DMS153 (cell line): ENCODE measurements around the gene MMGT1.
A peak's percentile ranks its signal among the peaks of the same experiment; 100 is the strongest.

Source experiments
- DNase-seq: peaks from one replicate; lab custom pipeline; 2025; lab: John Stamatoyannopoulos, UW

The MMGT1 gene

DNA sequence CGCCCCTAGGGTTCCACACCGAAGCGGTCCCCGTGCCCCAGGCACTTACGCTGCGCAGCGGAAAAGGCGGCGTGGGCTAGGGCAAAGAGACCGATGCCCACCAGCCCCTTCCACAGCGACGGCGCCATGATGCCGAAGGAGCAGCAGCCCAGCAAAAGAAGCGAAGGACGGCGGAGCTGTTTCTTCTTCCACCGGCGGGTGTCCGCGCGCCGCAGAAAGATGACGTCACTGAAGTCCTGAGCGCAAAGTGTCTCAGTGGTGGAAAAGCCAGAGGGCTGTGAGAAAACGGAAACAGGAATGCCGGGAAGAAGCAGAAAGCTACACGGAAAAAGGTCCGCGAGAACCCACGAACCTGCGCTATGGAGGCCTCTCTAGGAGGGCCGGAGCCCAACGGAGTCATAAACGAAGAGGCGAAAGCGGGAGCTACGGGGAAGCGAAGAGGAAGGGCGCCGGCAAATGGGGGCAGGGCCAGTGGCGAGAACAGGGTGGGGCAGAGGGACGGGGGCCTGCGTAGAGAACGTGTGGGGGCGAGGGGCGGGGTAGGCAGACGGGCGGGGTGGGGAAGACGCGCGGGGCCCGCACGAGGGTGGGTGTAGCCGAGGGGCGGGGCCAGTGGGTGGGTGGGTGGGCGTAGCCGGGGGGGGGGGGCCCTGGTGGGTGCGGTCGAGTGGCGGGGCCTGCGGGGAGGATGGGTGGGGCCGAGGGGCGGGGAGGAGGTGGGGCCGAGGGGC is at the start of gene MMGT1:
Gene MMGT1 (minus strand): TSS at position 441 of the 731 bp plus-strand sequence. CDS start 313 bp downstream, at position 128.
- DNase-seq: peak; percentile 79

- no peak for DNase-seq
Observed at GRCh38 chrX:136021903-136022302, 48.1 kb upstream of the MMGT1 start.

GRCh38 chrX:136021160-136021559 is 47.4 kb upstream of the MMGT1 start:
- DNase-seq: no peak

- DNase-seq: no peak
Observed at GRCh38 chrX:136019226-136019625, 45.4 kb upstream of the MMGT1 start.

- DNase-seq: no peak
Observed at GRCh38 chrX:136016881-136017280, 43.1 kb upstream of the MMGT1 start.

- DNase-seq: no peak
Observed at GRCh38 chrX:136015016-136015415, 41.2 kb upstream of the MMGT1 start.

- DNase-seq: no peak
Observed at GRCh38 chrX:135988245-135988644, 14.5 kb upstream of the MMGT1 start.

DNA sequence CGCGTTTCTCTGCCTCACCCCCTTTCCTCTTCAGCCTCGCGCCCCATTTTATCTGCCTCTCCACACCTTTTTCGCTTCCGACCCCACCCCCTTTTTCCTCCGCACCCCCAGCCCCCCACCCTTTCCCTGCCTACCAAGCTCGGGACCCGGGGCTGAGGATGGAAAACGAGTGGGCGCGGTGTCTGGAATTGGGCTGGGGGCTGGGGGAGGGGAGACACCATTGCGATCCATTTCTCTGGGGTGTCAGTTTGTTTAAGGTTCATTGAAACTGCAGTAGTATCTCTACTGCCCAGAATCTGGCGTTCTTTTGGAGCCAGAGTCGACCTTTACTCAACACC is 12.2 kb upstream of the MMGT1 start:
- no peak for DNase-seq

DNA sequence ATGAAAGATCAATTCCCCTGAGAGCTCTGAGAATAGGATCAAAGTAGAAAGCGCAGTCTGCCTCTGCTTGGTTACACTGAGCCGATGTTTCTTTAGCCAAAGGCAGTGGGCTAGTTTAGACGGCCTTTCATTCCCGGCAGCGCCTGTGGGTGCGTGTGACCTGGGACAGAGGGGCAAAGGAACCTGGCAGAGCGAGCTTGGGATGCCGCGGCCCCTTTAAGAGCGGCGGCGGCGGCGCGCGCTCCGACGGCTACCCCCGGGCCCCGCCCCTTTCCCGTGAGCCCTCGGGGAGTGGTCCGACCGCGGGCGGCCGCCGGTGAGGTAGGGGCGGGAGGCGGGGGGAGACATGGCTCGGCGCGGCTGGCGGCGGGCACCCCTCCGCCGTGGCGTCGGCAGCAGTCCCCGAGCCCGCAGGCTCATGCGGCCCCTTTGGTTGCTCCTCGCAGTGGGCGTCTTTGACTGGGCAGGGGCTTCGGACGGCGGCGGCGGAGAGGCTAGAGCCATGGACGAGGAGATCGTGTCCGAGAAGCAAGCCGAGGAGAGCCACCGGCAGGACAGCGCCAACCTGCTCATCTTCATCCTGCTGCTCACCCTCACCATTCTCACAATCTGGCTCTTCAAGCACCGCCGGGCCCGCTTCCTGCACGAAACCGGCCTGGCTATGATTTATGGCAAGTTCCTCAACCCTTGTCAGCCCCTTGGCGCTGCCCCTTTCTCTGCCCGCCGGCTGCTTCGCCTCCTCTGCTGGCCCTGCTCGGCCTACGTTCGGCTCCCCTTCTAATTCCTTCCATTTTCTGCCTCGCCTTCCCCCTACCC is 11.6 kb upstream of the MMGT1 start, which contains the start of gene SLC9A6:
Gene SLC9A6 (plus strand): TSS at position 279 of the 816 bp plus-strand sequence. CDS start 224 bp downstream, at position 503.
- peak; percentile 54 for DNase-seq

DNA sequence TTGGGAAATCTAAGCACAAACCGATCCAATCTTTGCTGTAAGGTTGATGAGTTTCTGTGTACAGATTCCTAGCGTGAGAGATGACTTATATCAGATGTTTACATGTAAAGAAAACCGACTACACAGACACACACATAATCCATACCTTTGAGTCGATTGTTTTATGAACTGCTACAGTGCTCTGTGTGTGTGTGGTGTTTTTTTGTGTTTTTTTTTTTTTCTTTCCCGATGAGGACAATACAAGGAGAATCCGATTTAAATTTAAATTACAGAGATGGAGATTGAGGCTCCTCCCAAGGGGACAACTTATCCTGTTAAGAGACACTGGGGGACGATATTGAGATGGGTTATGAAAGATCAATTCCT is 11.0 kb upstream of the MMGT1 start:
- DNase-seq: no peak

DNA sequence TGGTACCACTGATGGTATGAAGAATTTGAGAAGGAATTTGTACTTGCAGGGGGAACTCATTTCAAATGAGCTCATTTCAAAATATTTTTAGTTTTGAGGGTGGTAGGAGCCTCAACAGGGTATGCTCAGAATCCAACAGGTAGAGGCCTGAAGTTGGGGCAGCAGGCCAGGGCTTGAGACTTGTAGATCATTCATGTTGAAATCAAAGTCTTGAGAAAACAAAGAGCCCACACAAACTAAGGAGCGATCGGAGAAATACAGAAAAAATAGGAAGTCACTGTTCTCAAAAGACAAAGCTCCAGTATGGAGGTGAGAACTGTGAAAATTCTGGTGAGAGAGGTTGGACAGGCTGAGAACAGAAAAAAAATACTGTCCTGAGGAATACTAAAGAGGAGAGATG is 10.5 kb upstream of the MMGT1 start:
- no peak for DNase-seq

- no peak for DNase-seq
Observed at GRCh38 chrX:135982860-135983259, 9.1 kb upstream of the MMGT1 start.

DNA sequence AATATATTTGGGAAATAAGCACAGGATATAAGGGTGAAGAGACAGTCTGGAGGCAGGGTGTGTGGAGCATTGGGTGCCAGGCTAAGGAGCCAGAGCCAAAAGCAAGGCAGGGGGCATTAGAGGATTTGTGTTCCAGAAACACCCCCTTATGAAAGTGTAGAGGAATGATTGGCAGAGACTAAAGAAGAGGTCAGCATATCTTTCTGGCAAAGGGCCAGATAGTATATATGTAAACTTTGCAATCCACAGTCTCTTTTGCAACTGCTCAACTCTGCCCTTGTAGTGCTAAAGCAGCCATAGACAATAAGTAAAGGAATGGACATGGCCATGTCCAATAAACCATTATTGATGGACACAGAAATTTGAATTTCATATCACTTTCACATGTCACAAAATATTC is 7.9 kb upstream of the MMGT1 start:
- no peak for DNase-seq

DNA sequence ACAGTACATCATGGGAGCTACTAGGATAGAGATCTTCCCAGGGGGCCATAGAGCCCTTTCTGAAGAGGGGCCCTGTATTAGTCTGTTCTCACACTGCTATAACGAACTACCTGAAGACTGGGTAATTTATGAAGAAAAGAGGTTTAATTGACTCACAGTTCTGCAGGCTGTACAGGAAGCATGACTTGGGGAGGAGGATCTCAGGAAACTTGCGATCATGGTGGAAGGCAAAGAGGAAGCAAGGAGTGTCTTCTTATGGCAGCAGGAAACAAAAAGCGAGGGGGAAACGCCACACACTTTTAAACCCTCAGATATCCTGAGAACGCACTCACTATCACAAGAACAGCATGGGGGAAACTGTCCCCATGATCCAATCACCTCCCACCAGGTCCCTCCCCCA is 7.2 kb upstream of the MMGT1 start:
- DNase-seq: no peak

- no peak for DNase-seq
Observed at GRCh38 chrX:135977611-135978010, 3.8 kb upstream of the MMGT1 start.

DNA sequence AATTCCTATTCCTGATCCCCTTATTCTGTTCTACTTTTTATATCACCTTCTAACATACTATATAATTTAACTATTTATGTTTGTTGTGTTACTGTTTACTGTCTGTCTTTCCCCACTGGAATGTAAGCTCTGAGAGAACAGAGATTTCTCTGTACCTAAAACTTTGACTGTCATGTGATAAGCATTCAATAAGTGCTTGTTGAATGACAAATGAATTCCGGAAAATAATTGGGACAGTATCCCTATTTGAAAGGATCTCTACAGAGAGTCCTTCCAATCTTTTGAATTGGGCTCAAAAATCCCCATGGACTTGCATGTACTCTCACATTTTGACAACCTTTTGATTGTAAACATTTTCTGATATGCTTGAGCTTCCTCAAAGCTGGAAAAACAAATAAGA is 1.6 kb upstream of the MMGT1 start:
- no peak for DNase-seq

- no peak for DNase-seq
Observed at GRCh38 chrX:135974279-135974856, 580 bp upstream of the MMGT1 start.

- DNase-seq: no peak
Observed at GRCh38 chrX:135973025-135973547, 702 bp downstream of the MMGT1 start.

- no peak for DNase-seq
Observed at GRCh38 chrX:135951291-135951690, 22.5 kb downstream of the MMGT1 start.

DNA sequence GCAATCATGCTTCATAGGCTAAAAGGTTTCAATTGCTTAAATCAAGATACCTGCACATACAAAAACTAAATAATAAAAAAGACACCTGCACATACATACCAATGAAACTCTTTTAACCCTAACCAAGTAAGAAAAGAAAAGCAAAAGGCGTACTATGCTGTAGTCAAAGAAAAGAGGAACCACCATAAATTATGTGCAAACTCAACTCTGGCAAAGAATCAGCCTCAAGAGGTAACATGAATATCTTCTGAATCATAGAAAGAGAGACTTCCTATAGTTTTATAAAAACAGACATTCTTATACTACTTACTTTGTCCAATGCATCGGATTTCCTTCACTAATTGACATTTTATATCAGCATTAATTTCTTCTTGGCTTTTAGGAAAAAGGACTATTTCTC is 29.3 kb downstream of the MMGT1 start:
- no peak for DNase-seq

GRCh38 chrX:135931644-135932487 is 41.9 kb downstream of the MMGT1 start:
- no peak for DNase-seq

GRCh38 chrX:135927897-135928296 is 45.9 kb downstream of the MMGT1 start:
- DNase-seq: no peak
